ENCODE data around the gene FOXM1. TPM values are rescaled to one million over a fixed set of nuclear protein-coding genes. Genes with fewer than 3 reads are reported as not detected.
"Not testable (repeated sequence)": the region's sequence is repeated elsewhere in the genome, so short reads cannot be mapped to it uniquely, and the experiment has no call there.

Gene FOXM1
- total RNA-seq, 1 experiment from 2014 or later, result 126 TPM

DNA sequence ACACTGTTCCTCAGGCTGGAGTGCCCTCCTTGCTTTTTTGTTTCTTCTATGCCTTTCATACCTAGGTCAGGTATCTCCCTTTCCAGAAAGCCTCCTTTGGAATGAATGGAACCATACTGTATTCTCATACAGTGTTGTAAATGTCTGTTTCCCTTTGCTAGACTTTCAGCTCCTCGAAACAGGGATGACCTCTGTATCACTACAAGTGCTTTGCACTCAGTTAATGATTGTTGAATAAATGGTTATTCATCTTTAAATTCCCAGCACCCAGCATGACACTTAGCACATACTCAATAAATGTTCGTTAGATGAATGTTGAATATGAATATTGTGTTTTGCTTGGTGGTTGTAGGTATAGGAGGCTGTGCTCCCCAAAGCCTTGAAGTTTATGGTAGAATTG is 7.8 kb upstream of the FOXM1 start:
- no peak for DNase-seq (ENCODE audit: low read depth)

DNA sequence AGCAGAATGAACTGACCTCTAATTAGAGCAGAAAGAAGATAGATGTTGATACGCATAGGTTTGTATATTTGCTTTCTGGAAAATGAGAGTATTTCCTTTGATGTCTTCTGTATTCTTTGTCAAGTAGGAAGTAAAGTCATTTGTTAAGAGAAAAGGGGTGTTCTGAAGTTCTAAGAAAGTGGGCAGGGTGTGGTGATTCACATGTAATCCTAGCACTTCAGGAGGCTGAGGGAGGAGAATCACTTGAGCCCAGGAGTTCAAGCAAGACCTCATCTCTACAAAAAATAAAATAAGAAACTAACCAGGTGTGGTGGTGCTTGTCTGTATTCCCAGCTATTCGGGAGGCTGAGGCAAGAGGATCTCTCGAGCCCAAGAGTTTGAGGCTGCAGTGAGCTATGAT is 2.9 kb upstream of the FOXM1 start:
- DNase-seq (ENCODE audit: low read depth), result no peak

DNA sequence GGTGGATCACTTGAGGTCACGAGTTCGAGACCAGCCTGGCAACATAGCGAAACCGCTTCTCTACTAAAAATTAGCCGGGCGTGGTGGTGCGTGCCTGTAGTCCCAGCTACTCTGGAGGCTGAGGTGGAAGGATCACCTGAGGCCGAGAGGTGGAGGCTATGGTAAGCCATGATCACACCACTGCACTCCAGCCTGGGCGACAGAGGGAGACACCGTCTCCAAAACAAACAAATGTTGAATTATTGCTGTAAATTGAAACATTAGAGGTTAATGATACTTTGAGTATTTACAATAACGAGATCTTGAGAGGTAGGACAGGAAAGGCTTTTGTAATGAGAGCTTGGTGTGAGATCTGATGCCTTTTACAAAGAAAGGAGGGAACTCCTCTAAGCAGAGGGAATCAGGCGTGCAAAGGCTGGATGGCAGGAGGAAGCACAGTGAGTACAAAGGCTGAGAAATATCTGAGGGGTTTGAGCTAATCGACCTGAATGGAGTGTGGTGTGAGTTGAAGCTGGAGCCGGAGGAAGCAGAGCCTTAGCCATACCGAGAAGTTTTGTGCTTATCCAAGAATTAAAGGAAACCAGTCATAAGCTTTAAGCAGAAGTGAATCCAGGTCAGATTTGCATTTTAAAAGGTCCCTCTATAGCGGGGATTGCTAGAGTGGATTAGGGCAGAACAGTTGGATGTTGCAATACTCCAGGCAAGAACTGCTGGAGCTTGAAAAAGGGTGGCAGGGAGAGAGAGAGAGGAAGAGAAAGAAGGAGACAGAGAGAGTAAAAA is 1.2 kb upstream of the FOXM1 start:
- no peak for DNase-seq (ENCODE audit: low read depth)

DNA sequence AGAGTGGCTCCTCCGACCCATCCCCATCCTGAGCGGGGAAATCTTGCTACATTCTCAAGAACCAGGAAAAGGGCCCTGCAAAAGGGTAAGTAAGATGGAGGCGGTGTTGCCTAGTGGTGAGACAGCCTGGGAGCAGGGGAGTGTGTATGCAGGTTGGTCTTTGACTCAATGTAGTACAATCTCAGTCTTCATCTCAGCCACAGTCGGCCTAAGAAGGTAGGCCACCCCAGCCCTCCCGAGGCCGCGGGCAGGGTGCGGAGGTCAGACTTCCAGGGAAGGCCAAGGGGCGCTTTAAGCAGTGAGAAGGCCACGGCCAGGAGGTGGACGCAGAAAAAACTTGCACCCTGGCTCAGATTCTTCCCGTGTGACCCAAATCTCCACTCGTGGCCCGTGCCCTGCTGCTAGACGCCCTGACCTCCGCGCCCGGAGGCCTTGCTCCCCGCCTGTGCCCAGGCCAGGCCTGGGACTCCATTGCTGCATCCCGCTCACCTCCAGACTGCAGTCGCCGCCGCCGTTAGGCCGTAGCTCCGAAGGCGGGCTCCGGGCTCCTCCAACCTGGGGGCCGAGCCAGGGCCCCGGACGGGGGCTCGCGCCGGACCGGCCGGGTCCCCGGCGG is 435 bp downstream of the FOXM1 start:
- peak; percentile 34 for DNase-seq (ENCODE audit: low read depth)

DNA sequence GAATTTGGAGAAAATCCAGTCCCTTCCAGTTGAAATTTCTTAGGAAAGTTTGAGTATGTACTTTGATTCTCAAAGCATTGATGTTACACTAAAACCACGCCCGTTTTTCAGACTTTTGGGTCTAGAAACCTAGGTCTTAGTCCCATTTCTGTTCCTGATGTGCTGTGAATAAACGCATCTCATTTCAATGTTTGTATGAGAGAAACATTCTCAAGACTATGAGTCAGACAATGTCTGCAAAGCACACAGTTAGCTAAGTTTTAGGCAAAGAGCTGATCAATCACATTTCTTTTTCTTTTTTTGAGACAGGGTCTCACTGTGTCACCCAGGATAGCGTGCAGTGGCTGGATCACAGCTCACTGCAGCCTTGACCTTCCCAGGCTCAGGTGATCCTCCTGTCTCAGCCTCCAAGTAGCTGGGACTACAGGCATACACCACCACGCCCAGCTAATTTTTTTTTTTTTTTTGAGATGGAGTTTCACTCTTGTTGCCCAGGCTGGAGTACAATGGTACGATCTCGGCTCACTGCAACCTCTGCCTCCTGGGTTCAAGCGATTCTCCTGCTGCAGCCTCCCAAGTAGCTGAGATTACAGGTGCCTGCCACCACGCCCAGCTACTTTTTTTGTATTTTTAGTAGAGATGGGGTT is 7.9 kb downstream of the FOXM1 start:
- not testable (repeated sequence) for DNase-seq (ENCODE audit: low read depth)

DNA sequence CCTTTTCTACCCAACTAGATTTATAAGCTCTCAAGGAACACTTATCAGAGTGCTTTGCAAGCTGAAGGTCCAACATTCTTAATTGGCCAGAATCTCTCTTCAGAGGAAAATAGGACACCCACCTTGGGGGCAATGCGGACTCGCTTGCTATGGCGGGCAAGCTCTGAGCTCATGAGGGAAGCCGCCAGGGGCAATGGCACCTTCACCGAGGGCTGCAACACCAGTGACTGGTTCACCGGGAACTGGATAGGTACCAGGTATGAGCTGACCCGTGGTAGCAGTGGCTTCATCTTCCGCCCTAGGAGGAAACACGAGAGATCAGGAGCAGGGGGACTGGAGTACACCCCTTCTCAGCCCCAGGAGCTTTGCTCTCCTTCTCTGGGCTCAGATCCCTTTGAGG is 12.8 kb downstream of the FOXM1 start:
- DNase-seq (ENCODE audit: low read depth), result no peak

DNA sequence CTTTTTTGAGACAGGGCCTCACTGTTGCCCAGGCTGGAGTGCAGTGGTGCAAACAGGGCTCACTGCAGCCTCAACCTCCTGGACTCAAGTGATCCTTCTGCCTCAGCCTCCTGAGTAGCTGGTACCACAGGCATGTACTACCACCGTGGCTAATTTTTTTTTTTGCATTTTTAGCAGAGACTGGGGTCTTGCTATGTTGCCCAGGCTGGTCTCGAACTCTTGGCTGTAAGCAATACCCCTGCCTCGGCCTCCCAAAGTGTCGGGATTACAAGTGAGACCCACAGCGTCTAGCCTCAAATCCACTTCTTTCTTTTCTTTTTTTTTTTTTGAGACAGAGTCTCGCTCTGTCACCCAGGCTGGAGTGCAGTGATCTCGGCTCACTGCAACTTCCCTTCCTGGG is 13.6 kb downstream of the FOXM1 start:
- not testable (repeated sequence) for DNase-seq (ENCODE audit: low read depth)

DNA sequence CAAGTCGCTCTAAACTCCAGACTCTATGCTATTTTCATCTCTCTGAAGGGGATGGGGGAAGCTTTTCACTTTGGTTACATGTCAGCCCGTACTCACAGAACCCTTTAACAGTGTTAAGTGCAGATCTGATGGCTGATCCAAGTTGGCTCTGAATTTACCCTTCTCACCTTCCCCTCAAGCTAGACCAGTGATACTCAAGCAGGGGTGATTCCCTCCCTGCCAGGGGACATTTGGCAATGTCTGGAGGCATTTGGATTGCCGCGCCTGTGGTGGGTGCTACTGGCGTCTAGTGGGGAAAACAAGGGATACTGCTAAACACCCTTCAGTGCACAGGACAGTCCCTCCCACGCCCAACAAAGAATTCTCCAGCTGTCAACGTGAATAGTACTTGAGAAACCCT is 14.1 kb downstream of the FOXM1 start:
- no peak for DNase-seq (ENCODE audit: low read depth)

DNA sequence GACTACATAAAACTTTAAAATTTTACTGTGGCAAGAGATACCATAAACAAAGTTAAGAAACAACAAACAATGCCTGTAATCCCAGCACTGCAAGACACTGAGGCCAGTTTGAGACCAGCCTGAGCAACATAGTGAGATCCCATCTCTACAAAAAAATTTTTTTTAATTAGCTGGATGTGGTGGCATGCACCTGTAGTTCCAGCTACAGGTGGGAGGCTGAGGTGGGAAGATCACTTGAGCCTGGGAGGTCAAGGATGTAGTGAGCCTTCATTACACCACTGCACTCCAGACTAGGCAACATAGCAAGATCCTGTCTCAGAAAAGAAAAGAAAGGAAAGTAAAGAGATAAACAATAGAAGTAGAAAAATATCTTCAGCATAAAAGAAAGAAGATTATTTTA is 16.8 kb downstream of the FOXM1 start:
- DNase-seq (ENCODE audit: low read depth), result no peak

DNA sequence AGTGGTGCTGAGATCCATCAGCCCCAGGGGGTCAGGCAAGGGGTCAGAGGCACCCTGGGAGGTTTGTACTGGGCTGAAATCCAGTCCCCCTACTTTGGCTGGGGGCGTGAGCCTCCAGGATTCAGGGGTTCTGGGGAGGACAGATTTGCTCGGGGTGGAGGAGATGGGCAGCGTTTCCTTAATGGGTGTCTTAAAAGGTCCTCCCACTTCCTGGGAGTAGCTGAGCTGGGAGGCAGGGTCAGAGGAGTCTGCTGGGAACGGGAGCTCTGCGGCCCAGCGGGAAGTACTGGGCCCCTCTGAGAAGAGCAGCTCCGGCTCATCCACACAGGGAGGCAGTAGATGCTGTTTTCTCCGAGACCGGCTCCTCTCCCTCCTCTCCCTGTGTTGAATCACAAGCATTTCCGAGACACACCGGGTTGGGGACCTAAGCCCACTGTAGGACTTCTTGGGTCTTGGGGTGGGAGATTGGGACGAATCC is 18.0 kb downstream of the FOXM1 start:
- DNase-seq (ENCODE audit: low read depth), result no peak

DNA sequence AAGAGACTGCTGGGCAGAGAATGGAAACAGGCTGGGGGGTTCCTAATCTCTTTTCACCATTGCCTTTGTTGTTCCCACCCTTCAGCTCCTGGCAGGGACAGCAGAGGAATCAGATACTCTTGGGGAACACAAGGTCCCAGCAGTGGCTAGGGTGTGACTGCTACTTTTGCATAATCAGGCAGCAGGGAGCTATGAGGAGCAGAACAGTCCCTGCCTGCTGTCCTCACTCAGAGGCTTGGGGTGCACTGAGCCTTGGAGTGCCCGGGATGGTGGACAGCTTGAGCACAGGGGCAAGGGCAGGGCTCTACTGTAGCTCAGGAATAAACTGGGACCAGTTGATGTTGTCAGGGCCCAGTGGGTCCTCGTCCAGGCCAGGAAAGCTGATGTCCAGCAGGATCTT is 18.6 kb downstream of the FOXM1 start:
- DNase-seq (ENCODE audit: low read depth), result no peak

DNA sequence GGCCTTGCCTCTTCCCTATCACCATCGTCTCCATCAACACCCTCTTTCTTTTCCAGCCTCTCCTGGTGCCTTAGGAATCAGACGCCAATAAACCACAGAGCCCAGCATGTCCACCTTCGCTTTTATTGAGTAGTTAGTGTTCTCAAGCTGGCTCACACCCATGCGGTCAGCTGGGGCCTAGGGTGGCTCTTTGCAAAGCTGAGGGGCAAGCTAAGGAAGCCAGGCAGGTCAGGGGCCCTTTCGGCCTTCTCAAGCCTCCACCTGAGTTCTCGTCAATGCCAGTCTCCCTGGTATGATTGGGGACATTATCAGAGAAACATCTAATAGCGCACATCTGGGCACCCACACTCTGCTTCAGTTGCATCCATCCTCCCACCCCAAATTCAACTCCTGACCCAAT is 19.4 kb downstream of the FOXM1 start:
- DNase-seq (ENCODE audit: low read depth), result no peak

DNA sequence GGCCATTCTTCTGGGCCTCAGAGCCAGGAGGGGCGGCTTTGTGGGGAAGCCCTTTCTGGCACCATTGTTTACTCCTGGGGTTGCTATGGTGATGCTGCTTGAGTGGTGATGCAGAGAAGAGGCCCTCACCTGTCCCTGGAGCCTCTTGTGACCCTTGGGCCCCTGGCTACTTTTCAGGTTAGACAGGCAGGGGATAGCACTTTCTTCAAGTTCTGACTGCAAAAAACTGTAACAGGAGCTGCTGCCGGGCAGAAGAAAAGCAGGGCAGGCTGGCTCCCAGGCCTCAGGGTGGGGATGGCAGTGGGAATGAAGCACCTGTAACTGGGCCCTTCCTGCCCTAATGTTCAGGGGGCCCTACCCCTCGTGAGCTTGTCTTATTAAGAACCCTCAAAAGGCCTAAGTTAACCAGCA is 19.9 kb downstream of the FOXM1 start, which contains the start of gene TEX52:
TEX52 (minus strand) TSS at position 19 of the 411 bp plus-strand sequence; CDS start at position 6, 13 bp downstream.
- no peak for DNase-seq (ENCODE audit: low read depth)

DNA sequence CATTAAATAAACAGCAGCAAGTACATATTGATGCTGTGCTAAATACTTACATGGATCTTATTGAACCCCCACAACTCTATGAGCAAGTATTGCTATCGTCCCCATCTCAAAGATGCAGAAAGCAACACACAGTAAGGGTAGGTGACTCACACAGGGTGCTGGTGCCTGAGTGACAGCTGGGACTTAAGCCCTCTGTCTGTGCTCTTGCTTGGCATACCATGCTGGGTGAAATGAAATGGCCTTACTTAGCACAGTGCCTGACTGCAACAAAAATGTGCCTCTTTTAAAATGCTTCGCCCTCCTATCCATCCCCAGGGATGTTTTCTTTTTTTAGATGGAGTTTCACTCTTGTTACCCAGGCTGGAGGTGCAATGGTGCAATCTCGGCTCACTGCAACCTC is 20.9 kb downstream of the FOXM1 start:
- DNase-seq (ENCODE audit: low read depth), result no peak

DNA sequence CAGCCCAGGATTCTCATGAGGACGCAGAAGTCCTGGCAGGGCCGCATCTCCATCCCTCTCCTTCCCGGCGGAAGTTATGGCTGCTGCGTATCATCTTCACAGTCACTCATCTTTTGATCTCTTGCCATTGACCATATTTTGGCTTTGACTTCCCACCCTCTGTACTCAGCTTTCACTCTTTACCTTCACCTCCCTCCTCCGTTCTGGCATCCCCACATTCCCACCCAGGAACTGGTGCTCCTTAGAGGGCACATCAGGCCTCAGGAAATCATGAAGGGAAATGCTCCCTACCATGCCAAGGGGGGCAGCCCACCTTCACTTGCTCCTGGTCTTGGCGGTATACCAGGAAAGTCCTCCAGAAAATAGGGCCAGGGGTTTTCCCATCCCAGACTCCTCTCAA is 21.4 kb downstream of the FOXM1 start:
- DNase-seq (ENCODE audit: low read depth), result no peak

DNA sequence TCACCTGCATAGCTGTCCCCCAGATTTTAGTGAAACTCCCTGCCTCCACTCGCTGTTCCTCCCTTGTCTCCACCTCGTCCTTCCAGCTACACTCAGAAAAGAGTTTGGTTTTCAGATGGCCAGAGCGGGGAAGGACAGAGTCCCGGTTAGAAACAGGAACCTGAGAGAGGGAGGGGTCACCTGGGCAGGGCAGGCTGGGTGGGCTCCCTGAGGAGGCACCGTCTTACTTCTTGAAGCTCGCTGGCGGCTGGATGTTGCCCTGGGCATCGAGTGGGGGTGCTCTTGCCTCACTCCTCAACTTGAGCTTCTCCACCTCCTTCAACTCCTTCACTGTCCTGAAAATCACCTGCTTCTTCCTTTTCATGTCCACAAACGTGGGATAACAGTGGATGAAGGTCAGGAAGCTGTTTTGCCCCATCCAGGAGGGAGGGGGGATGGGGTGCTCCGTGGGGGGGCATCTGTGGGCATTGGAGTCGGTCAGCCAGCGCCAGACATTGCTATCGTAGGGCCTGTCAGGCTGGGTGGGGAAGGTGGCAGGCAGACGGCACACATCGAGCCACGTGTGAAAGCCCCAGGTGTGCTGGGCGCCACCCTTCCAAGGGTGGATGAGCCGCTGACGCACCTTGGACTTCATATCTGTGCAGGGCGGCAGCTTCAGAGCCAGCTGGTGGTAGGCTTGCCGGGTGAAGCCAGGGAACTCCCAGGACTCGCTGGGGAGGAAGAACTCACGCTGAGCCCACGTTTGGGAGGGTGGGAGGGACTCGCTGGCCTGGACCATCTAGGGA is 22.1 kb downstream of the FOXM1 start:
- DNase-seq (ENCODE audit: low read depth), result no peak

DNA sequence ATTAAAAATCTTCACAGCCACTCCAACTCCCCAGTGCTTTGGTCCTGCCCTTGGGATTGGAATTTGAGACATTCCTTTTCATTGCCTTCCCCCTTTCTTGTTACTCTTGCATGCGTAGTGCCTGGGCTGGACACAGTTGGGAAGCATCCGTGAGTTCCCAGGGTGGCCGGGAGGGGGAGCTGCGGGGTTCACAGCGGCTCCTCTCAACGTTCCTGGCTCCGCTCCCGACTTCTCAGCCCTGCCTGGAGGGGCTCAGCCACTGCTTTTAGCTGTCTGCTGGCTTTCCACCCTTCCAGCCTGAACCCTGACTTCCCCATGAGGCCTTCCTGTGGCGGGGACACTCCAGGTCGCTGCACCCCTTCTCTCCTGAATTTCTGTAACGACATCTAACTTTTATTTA is 23.3 kb downstream of the FOXM1 start:
- DNase-seq (ENCODE audit: low read depth), result peak; percentile 71

DNA sequence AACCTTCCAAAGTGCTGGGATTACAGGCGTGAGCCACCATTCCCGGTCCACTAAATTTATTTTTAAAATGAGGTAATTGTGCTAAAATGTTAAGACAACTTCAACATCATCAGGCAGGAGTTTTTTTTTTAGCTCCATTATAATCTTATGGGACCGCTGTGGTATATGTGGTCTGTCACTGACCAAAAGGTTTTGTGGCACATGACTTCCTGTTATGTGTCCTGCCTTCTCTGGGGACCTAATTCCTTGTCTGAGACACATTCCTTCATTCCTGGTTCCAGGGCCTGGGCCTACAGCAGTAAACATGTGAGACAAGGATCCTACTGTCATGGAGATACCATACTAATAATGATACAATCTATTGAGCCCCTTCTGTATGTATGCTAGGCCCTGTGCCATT is 25.0 kb downstream of the FOXM1 start:
- DNase-seq (ENCODE audit: low read depth), result no peak

DNA sequence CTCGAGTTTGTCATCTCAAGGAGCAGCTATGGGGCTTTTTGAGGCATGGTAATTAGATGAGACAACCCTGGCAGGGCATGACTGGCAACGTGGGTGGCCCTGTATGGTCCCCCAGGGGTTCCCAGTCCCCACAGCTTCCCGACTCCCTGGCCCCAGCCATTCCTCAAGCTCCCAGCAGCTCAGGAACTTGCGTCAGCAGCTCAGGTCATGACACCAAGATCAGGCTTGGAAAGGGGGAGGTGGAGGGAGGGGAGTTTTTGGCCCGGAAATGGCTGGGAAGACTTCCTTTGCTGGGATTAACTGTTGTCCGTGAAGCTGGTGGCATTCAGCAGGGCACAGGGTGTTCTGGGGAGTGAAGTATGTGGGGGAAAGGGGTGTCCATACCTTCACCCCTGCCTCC is 31.7 kb downstream of the FOXM1 start:
- DNase-seq (ENCODE audit: low read depth), result peak; percentile 66

DNA sequence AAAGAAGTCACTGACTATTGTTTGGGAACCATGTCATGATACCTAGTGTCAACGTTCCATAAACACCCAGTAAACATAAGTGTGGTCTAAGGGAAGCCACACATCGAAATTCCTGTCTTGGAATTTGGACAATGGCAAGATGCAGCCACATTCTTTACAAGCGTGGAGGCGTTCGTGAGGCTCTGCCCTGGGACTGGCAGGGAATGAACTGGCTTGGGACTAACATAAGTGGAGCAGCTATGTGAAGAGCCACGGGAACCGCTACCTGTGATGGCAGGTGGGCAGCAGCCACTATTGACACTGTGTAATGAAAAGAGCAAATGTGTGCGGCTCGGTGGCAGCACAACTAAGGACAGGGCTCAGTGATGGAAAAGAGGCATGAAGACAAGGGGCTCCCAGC is 32.2 kb downstream of the FOXM1 start:
- no peak for DNase-seq (ENCODE audit: low read depth)

DNA sequence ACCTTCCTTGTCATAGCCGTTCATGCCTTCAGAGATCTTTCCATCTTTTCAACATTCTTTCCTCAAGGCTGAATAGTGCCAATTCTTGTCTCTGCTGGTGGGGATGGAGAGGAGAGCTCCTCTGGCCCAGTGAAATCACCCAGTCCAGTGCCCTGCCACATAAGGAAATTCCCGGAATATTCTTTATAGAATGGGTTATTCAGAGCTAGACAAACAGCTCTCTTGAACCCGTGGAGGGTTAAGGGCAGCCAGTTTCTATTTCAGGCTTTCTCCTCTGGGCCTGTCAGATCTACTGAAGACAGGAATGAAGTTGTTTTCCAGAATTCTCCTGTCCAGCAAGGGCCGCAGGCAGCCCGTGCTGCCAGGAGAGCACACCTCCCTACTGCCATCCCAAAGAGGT is 34.0 kb downstream of the FOXM1 start:
- DNase-seq (ENCODE audit: low read depth), result no peak

All from HT1080 (cell line).